ENCODE measurements around the gene TPRN.

The TPRN gene

DNA sequence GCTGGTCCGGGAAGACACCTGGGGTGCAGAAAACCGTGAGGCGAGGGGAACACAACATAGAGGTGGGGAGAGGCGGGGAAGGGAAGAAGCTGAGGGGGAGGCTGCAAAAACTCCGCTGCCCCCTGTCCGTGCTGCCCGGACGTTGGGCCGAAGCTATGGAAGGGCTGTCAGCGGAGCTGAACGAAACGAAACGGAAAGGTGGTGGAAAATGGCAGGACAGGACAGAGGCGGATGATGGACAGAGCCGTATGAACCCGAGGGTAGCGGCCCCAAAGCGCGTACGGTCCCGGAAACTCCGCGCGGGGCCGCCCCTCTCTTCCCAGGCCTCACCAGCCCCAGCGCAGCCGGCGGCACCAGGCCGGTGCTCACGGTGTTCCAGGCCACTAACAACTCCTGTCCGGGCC lies 12.5 kb downstream of the TPRN start:
- no peak for DNase-seq

GRCh38 chr9:137187386-137187785 lies 13.2 kb downstream of the TPRN start:
- DNase-seq = no peak

GRCh38 chr9:137186385-137186784 lies 14.2 kb downstream of the TPRN start:
- no peak for DNase-seq

GRCh38 chr9:137185921-137186320 lies 14.6 kb downstream of the TPRN start:
- no peak for DNase-seq

- DNase-seq = no peak
Observed at GRCh38 chr9:137184881-137185660, 15.5 kb downstream of the TPRN start.

- DNase-seq = no peak
Observed at GRCh38 chr9:137183980-137184595, 16.5 kb downstream of the TPRN start.

DNA sequence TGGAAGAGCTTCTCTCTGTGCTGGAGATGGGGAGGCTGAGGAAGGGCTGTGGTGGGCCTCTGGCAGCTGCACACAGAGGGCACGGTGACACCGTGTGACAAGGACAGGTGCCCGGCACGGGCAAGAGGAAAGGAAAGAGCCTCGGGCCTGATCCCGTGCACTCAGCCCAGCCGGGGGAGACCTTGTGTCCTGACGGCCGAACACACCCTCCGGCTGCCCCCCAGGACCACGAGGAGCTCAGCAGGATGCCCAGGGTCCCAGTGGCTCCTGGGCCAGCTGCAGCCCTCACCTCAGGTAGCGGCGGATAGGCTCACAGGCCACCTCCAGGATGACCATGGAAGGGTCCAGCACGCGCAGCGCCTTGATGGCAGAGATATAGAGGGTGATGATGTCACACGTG lies 17.7 kb downstream of the TPRN start:
- no peak for DNase-seq

DNA sequence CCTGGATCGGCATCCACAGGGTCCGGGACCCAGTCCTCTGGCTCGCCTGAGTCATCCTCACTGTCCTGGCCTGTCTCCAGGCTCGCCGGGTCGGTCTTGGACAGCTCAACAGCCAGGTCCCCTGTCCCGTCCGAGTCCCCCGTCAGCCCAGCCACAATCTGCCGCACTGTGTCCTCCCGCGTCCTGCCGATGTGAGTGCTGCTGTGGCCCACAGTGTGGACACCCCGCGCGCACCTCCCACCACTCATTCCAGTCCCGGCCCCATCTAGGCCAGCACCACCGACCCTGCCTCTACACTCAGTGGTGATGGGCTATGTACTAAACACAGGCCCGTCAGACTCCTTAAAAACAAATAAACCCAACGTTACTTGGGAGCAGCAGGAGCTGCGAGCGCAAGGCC lies 18.9 kb downstream of the TPRN start:
- DNase-seq = no peak

DNA sequence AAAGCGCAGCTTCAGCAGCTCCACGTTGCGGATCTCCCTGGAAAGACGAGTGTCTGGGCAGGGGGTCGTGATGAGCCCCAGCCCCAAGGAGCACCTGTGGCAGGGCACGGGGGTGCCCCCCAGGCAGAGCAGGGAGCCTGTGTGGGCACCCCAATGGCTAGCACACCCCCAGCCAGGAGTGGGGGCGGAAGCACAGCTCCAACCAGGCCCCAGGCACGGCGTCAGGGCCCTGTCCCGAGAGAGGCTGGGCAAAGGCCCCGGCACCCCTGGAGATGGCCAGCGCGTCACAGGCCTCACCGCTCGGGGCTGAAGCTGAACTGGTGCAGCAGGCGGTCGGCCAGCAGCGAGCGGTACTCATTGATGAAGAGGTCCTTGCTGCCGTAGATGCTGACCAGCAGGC lies 20.1 kb downstream of the TPRN start:
- DNase-seq = no peak

DNA sequence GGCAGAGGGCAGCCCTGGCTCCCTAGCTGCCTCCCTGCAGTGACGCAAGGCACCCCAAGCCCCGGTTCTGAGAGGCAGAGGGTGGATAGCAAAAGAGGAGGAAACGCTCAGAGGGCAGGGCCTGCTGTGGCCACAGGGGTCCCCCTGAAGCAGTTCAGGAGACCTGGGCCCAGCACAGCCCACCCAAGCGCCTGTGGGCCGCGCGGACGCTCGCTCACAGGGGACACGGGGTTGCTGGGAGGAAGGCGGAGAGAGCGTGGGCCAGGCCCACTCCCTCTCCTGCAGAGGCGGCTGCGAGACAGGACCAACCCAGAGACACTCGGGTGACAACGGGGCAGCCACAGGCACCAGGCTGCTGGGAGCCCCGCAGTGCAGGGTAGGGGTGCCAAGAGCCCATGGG lies 20.8 kb downstream of the TPRN start:
- DNase-seq = no peak

DNA sequence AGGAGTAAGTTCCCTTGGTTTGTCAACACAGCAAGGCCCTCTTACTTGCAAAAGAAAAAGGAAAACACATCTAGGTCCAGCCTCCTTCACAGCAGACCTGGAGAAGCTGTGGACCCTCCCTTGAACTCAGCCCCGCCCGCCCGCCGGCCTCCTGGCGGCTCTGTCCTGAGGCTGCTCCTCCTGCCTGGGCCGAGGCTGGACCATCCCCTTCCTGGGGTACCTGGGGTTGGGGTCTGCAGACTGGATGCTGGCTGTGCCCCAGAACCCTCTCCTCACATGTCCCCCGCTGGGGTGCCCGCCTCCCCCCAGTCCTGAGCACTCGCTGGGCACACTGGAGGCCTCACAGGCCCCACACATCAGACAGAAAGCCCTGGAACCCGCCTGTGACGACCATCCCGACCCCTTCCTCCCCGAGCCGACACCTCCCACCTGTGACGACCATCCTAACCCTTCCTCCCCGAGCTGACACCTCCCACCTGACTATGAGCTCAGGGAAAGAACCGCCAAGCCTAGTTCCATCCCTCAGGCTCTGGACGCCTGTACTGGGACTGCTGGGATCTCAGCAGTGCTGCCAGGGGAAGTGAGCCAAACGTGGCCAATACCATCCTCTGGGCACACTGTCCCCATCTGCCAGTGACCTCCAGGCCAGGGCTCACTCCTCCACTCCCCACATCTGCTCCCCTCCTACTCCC lies 21.5 kb downstream of the TPRN start:
- no peak for DNase-seq

DNA sequence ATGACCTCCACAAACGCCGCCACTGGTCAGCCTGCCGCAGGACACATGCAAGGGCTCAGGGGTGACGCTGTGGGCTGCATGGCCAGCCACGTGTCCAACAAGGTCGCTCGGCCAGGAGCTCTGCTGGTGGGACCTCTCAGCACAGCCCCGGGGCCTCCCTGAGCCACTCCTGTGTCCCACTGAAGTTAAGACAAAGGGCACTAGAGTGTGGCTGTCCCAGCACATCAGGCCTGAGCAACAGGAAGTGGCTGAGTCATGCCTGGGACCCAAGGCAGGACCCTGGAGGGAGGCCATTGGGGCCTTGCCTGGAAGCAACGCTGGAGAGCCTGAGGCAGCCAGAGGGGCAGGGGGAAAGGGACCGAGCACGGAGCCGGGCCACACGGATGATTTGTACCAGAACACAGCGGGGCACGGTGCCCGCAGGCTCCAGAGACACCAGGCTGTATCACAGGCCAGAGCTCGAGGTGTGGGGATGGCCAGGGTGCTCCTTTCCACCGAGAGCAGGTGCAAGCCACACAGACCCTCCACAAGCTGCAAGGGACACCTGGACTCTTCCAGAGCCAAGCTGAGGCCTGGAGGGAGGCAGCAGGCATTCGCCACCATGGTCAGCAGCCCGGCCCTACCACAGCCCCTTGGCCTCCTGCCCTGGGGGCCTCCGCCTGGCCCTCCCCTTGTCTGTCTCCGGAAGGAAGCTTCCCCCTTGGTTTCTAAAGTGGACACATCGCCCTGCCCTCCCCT lies 22.2 kb downstream of the TPRN start:
- DNase-seq = no peak

DNA sequence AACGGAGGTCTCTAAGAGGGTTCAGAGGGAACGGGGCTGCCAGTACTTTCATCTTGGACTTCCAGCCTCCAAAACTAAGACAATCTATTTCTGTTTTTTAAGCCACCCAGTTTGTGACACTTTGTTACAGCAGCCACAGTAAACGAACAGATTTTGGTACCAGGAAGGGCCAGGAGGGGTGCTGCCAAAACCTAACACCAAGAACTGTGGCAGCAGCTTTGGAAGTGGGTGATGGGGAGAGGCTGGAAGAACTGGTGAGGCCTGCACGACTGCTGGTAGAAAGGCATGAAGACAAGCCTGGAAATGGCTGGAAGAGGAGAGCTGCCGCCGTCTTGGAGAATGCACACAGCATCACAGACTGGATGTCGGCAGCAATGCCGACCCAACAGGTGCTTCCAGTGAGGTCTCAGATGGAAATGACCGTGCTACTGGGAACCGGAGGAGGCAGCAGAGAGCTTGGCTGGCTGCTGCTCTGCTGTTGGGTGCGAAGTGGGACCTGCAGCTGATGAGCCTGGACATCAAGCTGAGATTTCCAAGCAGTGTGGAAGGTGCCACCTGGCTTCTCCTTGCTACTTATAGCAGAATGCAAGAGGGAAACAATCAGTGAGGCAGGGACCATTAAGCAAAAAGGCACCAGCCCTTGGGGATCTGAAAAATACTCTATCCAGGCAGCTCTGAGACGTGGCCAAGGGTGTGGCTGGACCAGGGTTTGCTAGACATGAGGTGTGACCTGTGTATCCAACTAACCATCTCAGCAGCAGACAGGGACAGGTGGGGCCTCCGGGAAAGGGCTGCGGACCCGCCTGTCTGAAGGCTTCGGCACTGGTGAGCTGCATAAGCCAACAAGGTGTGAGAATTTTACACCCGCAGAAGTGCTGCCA lies 24.0 kb downstream of the TPRN start:
- no peak for DNase-seq

GRCh38 chr9:137175345-137175961 lies 25.1 kb downstream of the TPRN start:
- no peak for DNase-seq

DNA sequence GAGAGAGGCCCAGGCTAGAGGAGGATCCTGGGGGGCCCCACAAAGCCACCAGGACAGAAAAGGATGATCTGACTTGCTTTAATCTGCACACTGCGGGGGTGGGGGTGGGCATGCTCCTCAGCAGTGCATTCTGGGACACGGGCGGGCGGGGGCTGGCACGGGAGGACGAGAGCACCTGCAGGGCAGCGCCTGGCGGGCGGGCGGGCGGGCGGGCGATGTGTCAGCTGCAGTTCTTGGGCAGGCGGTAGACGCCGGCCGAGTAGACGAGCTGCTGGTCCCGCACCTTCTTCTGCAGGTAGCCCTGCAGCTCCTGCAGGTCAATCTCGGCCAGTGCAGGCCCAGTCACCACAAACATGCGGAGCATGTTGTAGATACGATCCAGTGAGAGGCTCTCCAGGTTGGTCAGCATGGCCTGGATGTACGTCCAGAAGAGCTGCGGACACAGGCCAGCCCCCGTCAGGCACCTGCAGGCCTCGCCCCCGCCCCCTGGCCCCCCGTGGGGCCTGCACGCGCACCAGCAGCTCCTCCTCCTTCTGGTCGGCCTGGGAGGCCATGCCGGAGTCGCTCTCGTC lies 25.7 kb downstream of the TPRN start:
- DNase-seq = no peak

DNA sequence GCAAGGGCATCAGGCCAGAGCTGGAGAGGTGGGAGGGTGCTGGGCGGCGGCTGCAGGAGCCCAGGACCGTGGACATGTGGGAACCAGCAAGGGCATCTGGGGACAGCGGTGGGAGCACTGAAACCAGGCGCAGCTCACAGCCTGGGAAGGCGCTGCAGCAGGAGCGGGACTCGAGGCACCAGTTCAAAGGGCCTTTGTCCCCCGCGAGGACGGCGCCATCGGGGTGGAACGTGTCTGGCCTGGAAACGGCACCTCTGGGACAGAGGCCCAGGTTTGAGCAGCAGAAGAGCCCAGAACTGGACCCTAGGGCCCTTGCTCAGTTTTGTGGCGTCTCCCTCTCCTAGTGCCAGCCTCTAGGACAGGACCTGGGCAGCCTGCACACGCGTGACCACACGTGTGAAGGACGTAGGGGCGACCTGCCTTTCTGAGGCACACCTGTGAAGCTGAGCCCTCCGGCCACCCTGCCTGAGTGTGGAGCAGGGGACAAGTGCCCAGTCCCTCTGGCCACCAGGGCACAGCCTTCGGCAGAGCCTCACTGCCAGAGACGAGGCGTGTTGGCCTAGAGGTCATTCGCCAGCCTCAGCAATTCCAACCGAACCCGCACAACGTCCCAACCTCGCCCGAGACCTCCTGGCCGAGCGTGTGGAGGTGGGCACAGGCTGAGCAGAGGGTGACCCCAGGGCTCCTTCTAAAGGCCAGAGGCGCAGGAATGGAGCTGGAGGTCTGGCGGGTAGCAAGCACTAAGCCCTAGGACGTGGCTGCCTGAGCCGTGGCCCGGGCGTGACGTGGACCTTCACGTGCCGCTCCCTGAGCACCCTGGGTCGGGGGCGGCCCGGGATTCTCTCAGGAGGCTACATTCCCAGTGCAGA lies 26.5 kb downstream of the TPRN start:
- DNase-seq = no peak

DNA sequence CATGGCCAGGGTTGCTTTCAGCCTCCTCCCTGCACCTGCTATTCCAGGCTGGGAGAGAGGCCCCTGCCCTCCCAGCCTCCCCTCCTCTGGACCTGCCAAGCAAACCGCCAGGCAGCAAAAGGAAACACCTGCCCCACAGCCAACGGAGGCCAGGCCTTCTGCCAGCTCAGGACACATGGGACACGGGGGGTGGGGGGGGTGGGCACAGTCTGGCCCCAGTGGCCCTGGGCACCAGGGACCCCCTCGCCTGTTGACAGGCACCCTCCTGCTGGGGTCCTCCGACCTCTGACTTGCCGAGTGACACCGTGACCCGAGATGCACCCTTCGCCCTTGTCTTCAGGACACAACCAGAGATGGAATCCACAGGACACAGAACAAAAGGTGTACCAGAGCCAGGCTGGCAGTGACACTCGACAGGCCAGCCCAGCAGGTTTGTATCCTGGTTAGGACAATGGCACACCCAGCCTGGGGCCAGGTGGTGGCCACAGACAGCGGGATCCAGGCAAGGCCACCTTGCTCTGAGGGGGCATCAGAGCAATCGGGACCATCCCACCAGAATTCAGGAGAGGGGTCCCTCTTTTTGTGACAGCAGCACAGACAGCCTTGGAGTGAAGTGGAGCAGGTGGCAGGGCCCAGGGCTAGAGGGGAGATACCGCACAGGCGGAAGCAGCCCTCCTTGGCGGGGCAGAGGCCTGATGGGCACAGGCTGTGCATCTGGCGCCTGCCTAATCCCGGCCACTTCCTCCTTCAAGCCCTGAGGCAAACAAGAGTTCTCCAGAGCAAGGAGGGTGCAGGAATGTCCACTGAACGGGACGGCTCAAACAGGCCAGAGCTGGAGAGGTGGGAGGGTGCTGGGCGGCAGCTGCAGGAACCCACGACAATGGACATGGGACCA lies 27.4 kb downstream of the TPRN start:
- no peak for DNase-seq

- DNase-seq = no peak
Observed at GRCh38 chr9:137171149-137171900, 29.2 kb downstream of the TPRN start.

All from T-helper 1 cell (primary cell).